SU-DHL-6 (cell line): ENCODE measurements around the gene EHBP1L1.

Experiments used
- EZH2phosphoT487 ChIP-seq: fragments of 200-600 bp; sonication (generic), shearing (Covaris generic); conservative IDR thresholded peaks from 2 replicates; pipeline ENCODE4 v1.6.1; 2018; ENCODE audit warnings: mild to moderate bottlenecking, antibody characterized with exemption, low read length, moderate library complexity, mixed read lengths
- TF ChIP-seq, protein P1 (sequence below): fragments of 200-600 bp; sonication (generic); IDR thresholded peaks from one replicate; pipeline ENCODE4 v1.5.1; 2017; ENCODE audit warnings: antibody characterized with exemption, mild to moderate bottlenecking, low read length, moderate library complexity; ENCODE audit not compliant: insufficient read depth, poor library complexity, severe bottlenecking

- TF ChIP-seq, protein P1, sequence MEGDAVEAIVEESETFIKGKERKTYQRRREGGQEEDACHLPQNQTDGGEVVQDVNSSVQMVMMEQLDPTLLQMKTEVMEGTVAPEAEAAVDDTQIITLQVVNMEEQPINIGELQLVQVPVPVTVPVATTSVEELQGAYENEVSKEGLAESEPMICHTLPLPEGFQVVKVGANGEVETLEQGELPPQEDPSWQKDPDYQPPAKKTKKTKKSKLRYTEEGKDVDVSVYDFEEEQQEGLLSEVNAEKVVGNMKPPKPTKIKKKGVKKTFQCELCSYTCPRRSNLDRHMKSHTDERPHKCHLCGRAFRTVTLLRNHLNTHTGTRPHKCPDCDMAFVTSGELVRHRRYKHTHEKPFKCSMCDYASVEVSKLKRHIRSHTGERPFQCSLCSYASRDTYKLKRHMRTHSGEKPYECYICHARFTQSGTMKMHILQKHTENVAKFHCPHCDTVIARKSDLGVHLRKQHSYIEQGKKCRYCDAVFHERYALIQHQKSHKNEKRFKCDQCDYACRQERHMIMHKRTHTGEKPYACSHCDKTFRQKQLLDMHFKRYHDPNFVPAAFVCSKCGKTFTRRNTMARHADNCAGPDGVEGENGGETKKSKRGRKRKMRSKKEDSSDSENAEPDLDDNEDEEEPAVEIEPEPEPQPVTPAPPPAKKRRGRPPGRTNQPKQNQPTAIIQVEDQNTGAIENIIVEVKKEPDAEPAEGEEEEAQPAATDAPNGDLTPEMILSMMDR = no peak
- TF ChIP-seq EZH2phosphoT487 = no peak
Measured at GRCh38 chr11:65606876-65607613, 31.2 kb downstream of the EHBP1L1 start.
